Measurements from ENCODE around the gene RPS6KA4.

The RPS6KA4 gene

DNA sequence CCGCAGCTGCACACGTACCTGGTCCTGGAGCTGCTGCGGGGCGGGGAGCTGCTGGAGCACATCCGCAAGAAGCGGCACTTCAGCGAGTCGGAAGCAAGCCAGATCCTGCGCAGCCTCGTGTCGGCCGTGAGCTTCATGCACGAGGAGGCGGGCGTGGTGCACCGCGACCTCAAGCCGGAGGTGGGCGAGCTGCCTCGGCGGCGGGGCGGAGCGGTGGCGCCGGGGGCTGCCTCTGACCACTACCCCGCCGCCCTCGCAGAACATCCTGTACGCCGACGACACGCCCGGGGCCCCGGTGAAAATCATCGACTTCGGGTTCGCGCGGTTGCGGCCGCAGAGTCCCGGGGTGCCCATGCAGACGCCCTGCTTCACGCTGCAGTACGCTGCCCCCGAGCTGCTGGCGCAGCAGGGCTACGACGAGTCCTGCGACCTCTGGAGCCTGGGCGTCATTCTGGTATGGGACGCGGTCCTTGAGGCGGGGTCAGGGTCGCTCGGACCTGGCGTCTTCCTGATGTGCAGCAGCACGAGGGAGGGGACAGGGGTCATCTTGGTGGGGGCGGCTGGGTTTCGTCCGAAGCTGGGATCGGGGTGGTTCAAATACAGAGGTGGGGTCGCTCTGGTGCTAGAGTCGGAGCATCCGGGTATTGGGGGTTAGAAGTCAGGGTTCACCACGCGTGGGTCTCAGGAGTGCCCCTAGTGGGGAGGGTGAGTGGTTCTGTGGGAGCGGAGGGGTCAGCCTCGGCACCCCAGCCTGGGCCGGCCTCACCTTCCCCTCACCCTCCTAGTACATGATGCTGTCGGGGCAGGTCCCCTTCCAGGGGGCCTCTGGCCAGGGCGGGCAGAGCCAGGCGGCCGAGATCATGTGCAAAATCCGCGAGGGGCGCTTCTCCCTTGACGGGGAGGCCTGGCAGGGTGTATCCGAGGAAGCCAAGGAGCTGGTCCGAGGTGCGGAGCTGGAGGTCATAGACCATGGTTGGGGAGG is 10.8 kb downstream of the RPS6KA4 start:
- FAIRE-seq = no peak

DNA sequence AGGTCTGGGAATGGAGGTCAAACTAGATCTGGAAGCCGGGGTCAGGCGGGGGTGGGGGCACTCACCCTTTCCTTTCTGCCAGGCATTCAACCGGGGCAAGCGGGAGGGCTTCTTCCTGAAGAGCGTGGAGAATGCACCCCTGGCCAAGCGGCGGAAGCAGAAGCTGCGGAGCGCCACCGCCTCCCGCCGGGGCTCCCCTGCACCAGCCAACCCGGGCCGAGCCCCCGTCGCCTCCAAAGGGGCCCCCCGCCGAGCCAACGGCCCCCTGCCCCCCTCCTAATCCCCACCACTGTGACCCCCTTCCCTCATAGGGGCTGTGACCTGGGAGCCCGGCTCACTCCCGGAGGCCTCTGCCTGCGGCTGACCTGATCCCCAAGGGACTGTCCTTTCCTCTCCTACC is 12.2 kb downstream of the RPS6KA4 start:
- FAIRE-seq = no peak

DNA sequence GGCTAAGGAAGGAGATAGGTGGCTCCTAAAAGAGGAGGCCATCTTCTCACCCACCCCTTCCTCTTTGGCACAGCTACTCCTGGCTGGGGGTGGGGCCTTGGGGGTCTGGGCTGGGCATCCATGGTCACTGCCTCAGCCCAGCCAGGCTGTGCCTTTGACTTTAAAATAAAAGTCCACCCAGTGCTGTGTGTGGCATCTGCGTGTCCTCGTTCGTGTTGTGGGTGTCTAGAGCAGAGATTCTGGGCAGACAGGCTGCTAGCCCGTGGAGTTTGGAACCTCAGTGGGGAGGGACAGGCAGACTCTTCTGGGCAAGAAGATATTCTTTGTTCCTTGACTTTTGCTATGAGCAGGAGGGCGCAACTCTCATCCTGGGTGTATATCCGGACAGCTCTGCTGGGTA is 13.1 kb downstream of the RPS6KA4 start:
- FAIRE-seq = no peak

DNA sequence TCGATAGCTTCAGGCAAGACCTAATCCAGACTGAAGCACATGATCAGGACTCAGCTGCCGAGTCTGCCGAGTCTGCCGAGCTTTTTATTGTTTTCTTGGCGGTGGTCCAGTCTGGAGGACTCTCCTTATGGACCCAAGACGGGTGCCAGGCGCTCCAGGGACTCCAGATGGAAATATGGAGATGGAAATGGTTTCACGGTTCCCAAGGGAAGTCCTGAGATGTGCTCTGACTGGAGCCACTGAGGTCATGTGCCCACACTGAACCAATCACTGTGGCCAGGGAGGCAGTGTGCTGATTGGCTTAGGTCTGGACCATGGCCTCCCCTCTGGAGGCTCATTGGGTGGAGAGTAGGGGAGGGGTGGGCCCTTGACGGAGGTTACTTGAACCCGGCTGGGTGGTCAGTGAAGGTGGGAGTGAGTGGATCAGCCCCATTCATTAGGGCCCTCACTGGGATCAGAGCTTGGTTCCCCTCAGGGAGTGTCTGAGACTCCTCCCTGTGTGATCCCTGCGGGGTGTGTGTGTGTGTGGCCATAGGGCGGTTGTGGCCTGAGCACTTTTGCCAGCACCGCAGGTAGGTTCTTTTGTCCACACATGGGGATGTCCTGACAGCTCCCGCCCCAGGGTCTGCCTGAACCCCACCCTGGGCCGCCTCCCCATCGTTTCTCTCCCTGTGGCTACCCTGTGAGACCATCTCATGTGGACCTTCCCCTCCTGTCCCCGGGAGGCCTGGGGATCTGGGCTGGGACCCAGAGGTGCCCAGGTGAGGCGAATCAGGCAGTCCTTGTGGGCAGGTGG is 14.0 kb downstream of the RPS6KA4 start:
- FAIRE-seq = no peak

DNA sequence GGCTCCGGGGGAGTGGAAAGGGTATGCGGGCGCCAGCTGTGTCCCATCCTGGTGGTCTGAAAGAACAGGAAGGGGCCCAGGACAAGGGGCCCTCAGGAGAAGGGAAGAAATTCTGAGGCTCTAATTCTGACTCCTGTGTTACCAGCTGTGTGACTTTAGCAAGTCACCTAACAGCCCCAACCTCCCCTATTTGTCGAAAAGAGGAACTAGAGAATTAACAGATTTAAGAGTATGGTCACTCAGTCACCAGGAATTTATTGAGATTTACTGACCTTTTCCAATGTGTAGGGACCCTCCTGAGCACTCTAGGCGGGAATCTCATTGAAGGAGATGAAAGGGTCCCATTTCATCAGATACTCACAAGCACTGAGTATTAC is 14.6 kb downstream of the RPS6KA4 start:
- no peak for FAIRE-seq

DNA sequence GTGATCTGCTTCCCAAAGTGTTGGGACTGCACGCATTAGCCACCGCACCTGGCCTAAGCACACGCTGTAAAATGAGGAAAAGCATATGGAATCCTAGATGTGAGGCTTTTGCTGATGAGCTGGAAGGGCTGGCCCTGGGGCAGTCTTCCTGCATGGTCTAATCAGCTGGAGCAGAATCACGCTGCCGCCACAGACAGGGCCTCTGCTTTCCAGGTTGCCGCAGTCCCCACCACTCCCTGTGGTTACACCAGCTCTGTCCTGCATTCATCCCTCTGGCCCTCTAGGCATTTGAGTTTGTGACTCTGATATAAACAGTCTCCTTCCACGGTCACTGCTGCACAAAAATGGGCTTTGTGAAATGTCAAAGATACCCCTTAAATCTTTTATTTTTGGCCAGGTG is 17.1 kb downstream of the RPS6KA4 start:
- FAIRE-seq = no peak

DNA sequence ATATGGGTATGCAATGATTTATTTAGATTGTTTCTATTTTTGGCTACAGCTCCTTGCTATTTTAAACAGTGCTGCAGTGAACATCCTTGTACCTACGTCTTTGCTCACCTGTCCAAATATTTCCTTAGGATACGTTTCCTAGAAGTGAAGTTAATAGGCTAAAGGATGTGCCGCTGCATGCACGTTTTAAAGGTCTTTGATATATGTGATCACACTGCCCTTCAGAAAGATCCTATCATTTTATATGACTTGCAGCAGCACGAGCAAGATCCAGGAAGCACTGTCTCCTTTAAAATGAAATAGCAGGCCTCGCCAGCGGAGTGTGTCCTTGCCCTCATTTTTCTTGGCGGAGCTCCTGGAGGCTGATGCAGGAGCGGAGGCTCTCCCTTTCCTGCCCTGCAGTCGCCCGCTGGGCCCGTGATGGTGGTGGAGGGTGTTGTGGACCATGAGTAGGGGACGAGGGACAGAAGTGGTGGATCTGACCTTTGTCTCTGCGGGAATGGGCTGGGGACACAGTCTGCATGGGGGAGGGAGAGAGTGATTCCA is 19.4 kb downstream of the RPS6KA4 start:
- no peak for FAIRE-seq

DNA sequence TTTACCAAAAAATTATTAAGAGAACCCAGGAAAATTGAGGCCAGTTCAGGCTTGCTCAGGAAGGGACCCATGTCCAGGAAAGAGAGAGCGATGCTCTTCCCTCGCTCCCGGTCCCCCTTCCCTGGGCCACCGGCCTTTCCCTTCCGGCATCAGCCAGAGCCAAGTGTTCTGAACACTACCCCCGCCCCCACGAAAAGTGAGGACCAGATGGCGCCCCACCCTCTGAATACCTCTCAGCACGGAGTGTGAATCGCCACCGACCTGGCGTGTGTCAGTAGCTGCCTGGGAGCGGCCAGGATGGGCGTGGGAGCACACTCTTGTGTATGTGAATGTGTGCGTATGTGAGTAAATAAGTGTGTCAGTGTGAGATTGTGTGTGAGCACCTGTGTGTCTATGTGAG is 20.2 kb downstream of the RPS6KA4 start:
- FAIRE-seq = no peak

DNA sequence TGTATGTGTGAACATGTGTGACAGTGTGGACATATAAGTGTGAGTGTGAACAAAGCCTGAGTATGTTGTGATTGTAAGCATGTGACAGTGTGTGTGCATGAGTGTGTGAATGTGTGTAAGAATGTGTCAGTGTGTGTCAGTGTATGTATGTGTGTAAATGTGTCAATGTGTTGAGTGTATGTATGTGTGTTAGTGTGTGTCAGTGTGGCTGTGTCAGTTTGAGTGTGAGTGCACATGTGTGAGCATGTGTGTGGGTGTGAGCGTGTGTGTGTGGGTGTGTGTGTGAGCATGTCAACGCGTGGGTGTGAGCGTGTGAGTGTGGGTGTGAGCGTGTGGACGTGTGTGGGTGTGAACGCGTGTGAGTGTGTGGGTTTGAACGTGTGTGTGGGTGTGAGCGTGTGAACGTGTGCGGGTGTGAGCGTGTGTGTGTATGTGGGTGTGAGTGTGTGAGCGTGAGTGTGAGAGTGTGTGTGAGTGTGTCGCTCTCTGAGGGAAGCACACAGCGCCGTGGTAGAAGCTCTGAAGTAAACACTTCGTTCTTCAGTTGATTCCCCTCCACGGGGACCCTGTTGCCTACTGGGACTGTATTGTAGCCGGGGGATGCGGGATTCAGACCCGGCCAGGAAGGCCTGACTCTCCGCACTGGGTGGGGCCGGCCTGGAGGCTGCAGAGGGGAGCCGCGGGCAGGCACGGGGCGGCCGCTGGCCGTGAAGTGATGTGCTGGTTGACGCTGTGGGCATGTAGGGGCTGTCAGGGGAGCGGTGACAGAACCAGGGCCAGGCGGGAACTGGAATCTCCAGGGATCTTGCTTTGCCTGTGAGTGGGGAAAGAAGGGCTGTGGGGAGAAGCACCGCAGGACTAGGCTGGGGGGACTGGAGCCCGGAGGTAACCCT is 21.1 kb downstream of the RPS6KA4 start:
- FAIRE-seq = no peak

DNA sequence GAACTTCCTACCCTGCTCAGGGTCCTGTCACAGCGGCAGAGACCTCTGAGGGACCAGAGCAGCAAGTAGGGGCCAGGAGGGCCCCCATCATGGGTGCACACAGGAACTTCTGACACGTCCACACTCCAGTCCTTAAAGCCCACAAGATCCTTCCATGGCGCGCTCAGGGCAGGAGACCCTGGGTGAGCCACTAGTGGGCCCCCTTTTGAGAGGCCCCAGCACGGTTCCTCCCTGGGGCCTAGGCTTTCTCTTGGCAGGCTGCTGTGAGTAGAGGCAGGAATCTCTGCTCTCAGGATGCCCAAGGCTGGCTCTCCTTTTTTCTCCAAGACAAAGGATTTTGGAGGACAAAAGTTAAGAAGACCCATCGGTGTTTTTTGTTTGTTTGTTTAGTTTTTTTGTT is 22.4 kb downstream of the RPS6KA4 start:
- no peak for FAIRE-seq

DNA sequence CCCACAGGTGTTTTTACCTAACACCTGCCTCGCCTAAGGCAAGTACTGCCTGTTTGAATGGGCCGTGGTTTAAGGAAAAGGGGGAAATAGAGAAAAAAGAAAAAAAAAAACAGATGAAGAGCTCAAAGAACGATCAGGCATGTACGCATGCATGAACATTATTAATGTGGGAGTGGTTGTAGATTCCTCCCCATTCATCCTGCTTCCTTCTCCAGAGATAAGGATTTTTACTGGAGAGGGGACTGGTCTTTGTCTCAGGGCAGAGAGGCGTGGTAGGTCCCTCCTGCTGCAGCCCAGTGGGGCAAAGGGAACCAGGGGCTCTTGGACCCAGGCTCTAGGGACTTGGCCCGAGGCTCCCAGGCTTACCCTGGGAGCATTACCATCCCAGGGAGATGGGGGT is 23.1 kb downstream of the RPS6KA4 start:
- no peak for FAIRE-seq

DNA sequence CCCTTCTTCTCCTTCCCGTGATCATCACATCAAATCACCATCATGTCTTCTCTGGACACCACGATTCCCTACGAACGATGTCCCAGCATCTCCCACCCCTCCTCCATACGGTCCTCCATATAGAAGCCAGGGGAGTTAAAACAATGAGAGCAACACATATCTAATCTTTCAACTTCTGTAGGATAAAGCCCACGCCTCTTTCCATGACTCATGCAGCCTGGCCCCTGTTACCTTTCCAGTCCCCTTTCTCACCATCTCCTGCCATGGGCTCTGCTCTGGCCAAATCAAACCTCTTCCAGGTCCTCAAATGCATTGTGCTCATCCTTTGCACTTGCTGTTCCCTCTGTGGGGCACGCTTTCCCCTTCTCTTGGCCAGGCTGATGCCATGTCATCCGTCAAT is 23.6 kb downstream of the RPS6KA4 start:
- FAIRE-seq = no peak

DNA sequence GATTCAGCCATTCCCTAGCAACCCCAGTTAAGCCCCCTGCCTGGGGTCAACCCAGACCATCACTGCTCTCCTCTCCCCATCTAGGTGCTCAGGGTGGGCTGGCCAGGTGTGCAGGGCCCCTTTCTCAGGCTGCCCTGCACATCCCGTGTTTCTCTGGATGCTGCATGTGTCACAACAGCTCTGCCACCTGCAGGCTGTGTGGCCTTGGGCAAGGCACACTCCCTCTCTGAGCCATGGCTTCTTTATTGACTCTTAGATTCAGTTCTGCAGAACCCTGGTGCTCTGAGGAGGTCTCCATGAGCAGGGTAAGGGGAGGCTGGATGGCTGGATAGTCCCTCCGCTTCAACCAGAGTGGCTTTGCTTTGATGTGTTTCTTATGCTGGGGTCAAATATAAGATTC is 24.6 kb downstream of the RPS6KA4 start:
- FAIRE-seq = no peak

DNA sequence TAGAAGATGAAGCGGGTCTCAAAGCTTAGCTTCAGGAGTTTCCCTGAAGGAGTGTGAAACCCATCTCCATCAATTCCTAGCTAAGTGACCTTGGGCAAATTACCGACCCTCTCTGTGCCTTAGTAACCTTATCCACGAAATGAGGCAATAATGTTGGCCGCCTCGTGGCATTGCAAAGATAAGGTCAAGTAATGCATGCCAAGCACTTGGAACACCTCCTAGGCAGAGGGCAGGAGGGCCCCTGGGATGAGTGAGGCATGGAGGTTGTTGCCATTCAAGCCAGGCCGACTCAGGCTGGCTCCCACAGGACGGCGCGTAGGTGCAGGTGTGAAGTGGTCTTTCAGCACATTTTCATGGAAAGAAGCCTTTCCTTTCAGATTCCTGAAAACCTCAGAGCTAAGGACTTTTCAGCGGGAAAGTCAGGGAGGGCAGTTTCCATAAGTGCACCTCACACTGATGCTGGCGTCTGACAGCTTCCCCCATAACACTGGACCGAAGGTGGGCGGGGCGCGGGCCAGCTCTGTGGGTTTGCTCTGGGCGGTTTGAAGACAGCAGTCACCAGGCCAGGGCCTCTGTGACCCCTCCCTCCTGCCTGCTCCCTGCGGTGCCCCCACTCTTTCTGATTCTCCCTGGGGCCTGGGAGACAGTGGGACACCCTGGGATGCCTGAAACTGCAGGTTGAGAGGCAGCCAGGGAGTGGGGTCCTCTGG is 25.2 kb downstream of the RPS6KA4 start:
- no peak for FAIRE-seq

DNA sequence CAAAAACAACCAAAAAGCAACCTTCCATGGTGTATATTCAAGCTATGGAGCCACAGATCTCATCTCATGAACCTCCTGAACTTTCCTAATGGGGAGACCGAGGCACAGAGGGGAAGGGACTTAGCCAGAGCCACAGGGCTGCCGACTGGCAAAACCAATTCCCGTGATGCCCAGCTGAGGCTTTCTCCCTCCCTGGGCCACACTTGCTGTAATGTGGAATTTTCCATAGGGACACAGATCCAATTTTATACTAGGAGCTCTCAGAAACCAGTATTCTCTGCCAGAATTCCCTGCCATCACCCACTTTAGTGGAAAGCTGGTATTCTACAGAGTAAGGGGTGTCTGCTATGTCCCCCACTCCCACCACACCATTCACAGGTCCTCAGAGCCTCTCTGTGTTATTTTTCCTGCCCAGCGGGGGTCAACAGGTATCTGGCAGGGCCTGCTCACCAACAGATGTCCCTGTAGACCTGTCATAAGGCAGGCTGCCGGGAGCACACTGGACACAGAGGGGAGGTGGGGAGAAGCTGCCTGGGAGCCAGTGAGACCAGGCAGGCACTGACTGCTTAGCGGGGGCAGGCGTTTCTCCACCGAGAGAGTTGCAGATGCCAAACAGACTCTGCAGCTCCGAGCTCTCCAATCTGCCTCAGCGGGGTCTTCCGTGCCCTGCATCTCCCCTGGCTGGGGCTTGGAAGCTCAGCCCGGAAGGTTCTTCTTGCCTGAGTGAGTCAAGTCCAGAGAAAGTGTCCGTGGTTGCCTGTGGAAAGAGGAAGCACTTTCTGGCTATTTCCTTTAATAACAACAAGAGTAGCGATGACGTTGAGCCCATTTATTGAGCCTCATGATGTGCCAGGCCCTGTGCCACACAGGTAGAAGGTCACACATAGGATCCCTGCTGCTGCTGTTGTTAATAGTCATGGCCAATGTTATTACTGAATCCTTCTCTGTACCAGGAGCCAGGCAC is 26.3 kb downstream of the RPS6KA4 start:
- FAIRE-seq = no peak

DNA sequence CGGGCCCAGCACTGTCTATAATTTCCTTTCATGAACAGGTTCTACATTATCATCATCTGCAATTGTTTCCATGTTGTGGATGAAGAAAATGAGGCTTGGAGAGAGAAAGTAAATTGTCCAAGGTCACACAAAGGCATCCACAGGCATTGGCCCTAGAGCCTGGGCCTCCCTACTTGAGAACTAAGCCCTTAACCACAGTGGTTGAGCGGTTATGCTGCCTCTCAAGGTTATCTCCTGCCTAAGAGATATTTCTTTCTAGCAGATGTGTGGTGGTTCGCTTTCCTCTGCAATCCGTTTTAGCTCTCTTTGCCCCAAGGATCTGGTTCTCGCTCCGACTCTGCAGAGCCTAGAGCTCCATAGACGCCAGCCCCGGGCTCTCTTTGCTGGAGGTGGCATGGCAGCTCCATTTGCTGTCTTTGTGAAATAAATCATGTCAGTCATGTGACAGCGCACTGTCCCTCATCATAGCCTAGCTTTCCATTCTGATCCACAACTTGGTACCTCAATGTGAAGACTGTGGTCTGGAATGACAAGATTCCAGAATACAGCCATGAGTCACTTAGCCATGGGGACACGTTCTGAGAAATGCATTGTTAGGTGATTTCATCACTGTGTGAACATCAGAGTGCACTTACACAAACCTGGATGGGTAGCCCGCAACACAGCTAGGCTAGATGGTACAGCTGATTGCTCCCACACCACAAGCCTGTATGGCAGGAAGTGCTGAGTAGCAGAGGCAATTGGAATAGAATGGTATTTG is 27.2 kb downstream of the RPS6KA4 start:
- FAIRE-seq = no peak

DNA sequence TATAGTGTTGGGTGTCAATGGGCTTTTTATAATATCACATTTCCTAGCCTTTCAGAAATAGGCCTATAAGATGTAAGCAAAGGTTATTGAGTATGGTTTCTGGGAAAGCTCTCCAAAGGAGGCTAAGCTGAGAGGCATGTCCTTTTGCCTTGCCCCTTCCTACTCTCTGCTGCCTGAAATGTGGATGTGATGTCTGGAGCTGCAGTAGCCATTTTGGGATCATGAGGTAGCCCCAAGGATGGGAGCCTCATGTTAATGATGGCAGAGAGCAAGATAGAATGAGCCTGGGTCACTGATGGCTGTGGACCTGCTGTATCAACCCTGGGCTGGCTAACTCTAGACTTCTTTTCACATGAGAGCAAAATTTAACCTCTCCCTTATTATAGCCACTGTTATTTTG is 29.0 kb downstream of the RPS6KA4 start:
- FAIRE-seq = no peak

DNA sequence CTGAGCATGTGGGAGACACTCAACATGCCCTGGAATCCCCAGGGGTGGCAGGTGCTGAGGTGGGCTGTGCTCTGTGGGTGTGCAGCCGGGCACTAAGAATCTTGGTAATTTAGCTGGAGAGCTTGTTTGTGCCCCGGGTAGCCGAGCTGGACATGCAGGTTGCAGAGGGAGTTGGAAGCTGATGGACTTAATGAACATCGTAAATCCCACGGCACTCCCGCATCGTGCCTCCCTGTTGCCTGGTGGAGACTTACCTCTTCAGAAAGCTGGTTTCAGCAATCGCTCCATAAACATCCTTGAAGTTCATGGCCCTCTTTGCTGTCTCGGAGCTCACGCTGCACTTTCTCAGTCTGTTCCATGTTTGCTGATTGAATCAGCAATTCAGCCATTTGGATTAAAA is 29.9 kb downstream of the RPS6KA4 start:
- no peak for FAIRE-seq

DNA sequence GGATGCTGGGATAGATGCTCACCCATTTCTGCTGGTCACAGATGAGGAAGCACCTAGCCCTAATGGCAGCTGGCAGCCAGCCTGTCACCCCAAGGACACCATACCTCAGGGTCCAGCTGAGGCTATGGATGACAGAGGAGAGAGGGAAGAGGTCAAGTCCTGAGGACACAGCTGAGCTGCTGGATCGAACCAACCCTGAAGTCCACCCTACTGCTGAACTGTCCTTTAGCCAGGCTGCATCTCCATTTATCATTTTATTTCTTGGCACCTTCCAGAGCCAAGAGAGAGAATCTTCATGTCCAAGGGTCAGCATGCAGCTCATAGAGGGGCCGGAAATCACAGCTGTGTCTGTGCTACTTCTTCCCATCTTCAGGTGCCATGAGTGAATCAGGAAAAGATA is 30.9 kb downstream of the RPS6KA4 start:
- FAIRE-seq = no peak

DNA sequence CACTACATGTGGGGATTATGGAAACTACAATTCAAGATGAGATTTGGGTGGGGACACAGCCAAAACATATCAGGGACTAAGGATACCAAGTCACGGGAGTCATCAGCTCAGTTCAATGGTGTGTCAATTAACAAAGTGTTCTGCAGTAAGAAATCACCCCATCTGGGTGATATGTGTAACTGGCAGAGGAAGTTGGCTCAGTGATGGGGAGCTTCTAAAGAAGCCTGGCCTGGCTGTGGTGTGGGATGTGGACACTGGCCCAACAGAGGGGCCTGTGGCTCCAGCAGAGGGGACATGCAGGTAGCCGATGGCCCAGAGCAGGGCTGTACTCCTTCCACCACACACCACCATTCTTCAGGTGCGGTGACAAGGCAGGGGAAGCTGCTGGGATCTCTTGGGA is 31.6 kb downstream of the RPS6KA4 start:
- no peak for FAIRE-seq
